GM12878 (cell line): Measurements from ENCODE around the gene IP6K3. TPM values are rescaled to one million over a fixed set of nuclear protein-coding genes. Genes with fewer than 3 reads are reported as not detected.

Source experiments
- ATAC-seq: fragments of 200-7000 bp; cut with Tn5 transposase; 3 replicates; pipeline ENCODE4 v1.9.1; 2020; ENCODE audit warnings: mild to moderate bottlenecking, moderate library complexity
- Bru-seq: library from RNA; stranded (reverse); fragments of 400-500 nt; gene quantifications from one replicate; lab custom pipeline; 2021; lab: Mats Ljungman, UMichigan
- BruChase-seq, 2 experiments: library from RNA; stranded (reverse); fragments of 400-500 nt; gene quantifications; one replicate each; lab custom pipeline; 2021; lab: Mats Ljungman, UMichigan
- BruUV-seq: library from RNA; stranded (reverse); fragments of 400-500 nt; replicated peaks from 2 replicates; lab custom pipeline; 2021; lab: Mats Ljungman, UMichigan
- CTCF ChIA-PET: fragments of 300-600 bp; sonication (Branson Sonifier 250); formaldehyde crosslinking; extraction: SDS; loops from one replicate; lab custom pipeline; 2021; ENCODE audit warnings: inconsistent platforms; lab: Yijun Ruan, JAX
- POLR2A ChIA-PET: fragments of 350-600 bp; formaldehyde crosslinking; extraction: SDS; loops from one replicate; lab custom pipeline; 2021; ENCODE audit warnings: inconsistent platforms; lab: Charles Lee
- RAD21 ChIA-PET: fragments of 300-600 bp; sonication (Branson Sonifier 250); formaldehyde crosslinking; loops from one replicate; lab custom pipeline; 2023; ENCODE audit warnings: antibody characterized with exemption; ENCODE audit not compliant: unreplicated experiment; lab: Charles Lee
- SMC1A ChIA-PET: fragments of 300-600 bp; sonication (Branson Sonifier 250); formaldehyde crosslinking; loops from one replicate; lab custom pipeline; 2023; ENCODE audit not compliant: unreplicated experiment, uncharacterized antibody; lab: Charles Lee
- DNase-seq: peaks from one replicate; pipeline ENCODE4 v3.0.0-alpha.2; 2011; ENCODE audit warnings: low read depth, low spot score
- FAIRE-seq: peaks from 3 replicates; lab custom pipeline; 2011; peaks lifted over from hg19 to GRCh38; lab: Jason Lieb, UNC
- H2AFZ ChIP-seq: 2 replicates; pipeline ENCODE4 v1.6.0; 2011; ENCODE audit warnings: low read depth, low read length, control low read depth; ENCODE audit not compliant: control insufficient read depth
- H3K27ac ChIP-seq: 2 replicates; pipeline ENCODE4 v1.5.1; 2011; ENCODE audit warnings: control low read depth; ENCODE audit not compliant: control insufficient read depth, insufficient read depth
- H3K27me3 ChIP-seq, 2 experiments: replicated peaks in 1 of 2; 2 replicates each; pipeline versions ENCODE4 v1.6.0 to v1.6.1; 2011; ENCODE audit warnings: low read length in 1 of 2; ENCODE audit not compliant: control insufficient read depth in 2 of 2, insufficient read depth in 2 of 2
- H3K36me3 ChIP-seq, 2 experiments: 2 replicates each; pipeline ENCODE4 v1.5.1; 2011; ENCODE audit warnings: low read length in 1 of 2; ENCODE audit not compliant: control insufficient read depth in 2 of 2, insufficient read depth in 2 of 2
- H3K4me1 ChIP-seq: 2 replicates; pipeline ENCODE4 v1.6.1; 2011; ENCODE audit warnings: mild to moderate bottlenecking, low read length, moderate library complexity, mixed read lengths; ENCODE audit not compliant: control insufficient read depth, insufficient read depth
- H3K4me2 ChIP-seq: 2 replicates; pipeline ENCODE4 v1.6.0; 2011; ENCODE audit warnings: control low read depth; ENCODE audit not compliant: control insufficient read depth, insufficient read depth
- H3K4me3 ChIP-seq: fragments of 200-600 bp; sonication (generic); 2 replicates; pipeline ENCODE4 v1.5.1; 2016
- H3K79me2 ChIP-seq: 2 replicates; pipeline ENCODE4 v1.6.0; 2011; ENCODE audit warnings: low read length; ENCODE audit not compliant: control insufficient read depth, insufficient read depth
- H3K9ac ChIP-seq: 2 replicates; pipeline ENCODE4 v1.8.0; 2011; ENCODE audit warnings: low read length, control low read depth, mixed read lengths; ENCODE audit not compliant: control insufficient read depth, insufficient read depth
- H3K9me3 ChIP-seq: replicated peaks from 3 replicates; pipeline ENCODE4 v1.5.1; 2011; ENCODE audit warnings: mild to moderate bottlenecking, low read length; ENCODE audit not compliant: control insufficient read depth, insufficient read depth
- H4K20me1 ChIP-seq: 2 replicates; pipeline ENCODE4 v1.6.0; 2011; ENCODE audit not compliant: control insufficient read depth, insufficient read depth
- CBFB ChIP-seq: IDR thresholded peaks from 2 replicates; pipeline ENCODE4 v1.6.1; 2016; ENCODE audit warnings: antibody characterized with exemption, low read depth
- HSF1 ChIP-seq: fragments of 150-350 bp; IDR thresholded peaks from 2 replicates; pipeline ENCODE4 v1.6.1; 2014; ENCODE audit warnings: mild to moderate bottlenecking, low read depth, low read length
- IRF4 ChIP-seq: IDR thresholded peaks from 2 replicates; pipeline ENCODE4 v1.6.1; 2011; ENCODE audit warnings: low read depth, low read length
- POLR2A ChIP-seq: IDR thresholded peaks from 2 replicates; pipeline ENCODE4 v1.6.1; 2011; ENCODE audit warnings: low read depth, mild to moderate bottlenecking, low read length
- POLR2AphosphoS5 ChIP-seq: IDR thresholded peaks from 2 replicates; pipeline ENCODE4 v1.6.1; 2011; ENCODE audit warnings: mild to moderate bottlenecking, low read length, inconsistent platforms
- RCOR1 ChIP-seq: conservative IDR thresholded peaks from 2 replicates; pipeline ENCODE4 v1.6.1; 2012; ENCODE audit warnings: low read depth, low read length, improper control_type of control experiment
- SMARCA5 ChIP-seq: fragments of 450-650 bp; IDR thresholded peaks from 2 replicates; pipeline ENCODE4 v1.6.1; 2017; ENCODE audit warnings: mild to moderate bottlenecking
- STAT3 ChIP-seq: IDR thresholded peaks from 2 replicates; pipeline ENCODE4 v1.6.1; 2011; ENCODE audit warnings: low read depth, low read length, improper control_type of control experiment
- ZNF384 ChIP-seq: IDR thresholded peaks from 2 replicates; pipeline ENCODE4 v1.6.1; 2012; ENCODE audit warnings: low read depth, mild to moderate bottlenecking, low read length, improper control_type of control experiment, borderline replicate concordance
- WGBS: methylation state at CpG from one replicate; pipeline ENCODE4 v1.1.6; 2016; ENCODE audit warnings: low lambda C conversion rate; ENCODE audit not compliant: insufficient replicate concordance, insufficient coverage; ENCODE audit errors: missing lambda C conversion rate; 5-methylcytosine and 5-hydroxymethylcytosine counted together
- in situ Hi-C: fragments of 300-500 bp; cut with MboI; formaldehyde crosslinking; loops from 9 replicates; pipeline ENCODE4 v1.14.3; 2018; ENCODE audit warnings: mixed read lengths
- intact Hi-C: fragments of 100-400 bp; cut with micrococcal nuclease; formaldehyde crosslinking; loops from one replicate; pipeline ENCODE4 v1.14.2; 2022; ENCODE audit not compliant: unreplicated experiment
- long read RNA-seq, 2 experiments: library from polyadenylated mRNA; unstranded; transcript quantifications; one replicate each; pipeline ENCODE4 v2.0.0, GENCODE V29; 2019 to 2020
- polyA minus RNA-seq, 3 experiments: library from RNA; depleted of rRNA, polyadenylated mRNA; stranded (reverse); fragments of >200 nt; gene quantifications; 2 replicates each; pipeline ENCODE4 v1.2.3, GENCODE V29; 2011
- polyA plus RNA-seq, 11 experiments: library from polyadenylated mRNA; depleted of rRNA in 4 of 11; unstranded in 6 of 11; stranded (reverse) in 5 of 11; fragments of >200 nt; fragmentation: Nextera tagmentation in 4 of 11; fragmentation: Illumina TruSeq in 1 of 11; extraction: Ambion mirVana in 4 of 11; extraction: Trizol in 1 of 11; gene quantifications; 1 replicate in 1 of 11; 2 replicates in 10 of 11; pipeline versions ENCODE4 v1.2.1 to v1.2.3, GENCODE V29; 2011 to 2016; ENCODE audit warnings: inconsistent platforms in 2 of 11, missing spikeins in 2 of 11, low read depth in 1 of 11
- total RNA-seq, 4 experiments: library from RNA; depleted of rRNA in 3 of 4; stranded (reverse); fragments of >200 nt in 3 of 4; fragmentation: Illumina TruSeq in 1 of 4; extraction: Trizol in 1 of 4; gene quantifications; 2 replicates each; pipeline versions ENCODE4 v1.2.1 to v1.2.3, GENCODE V29; 2013 to 2021
- TF ChIP-seq, protein P1 (sequence below): fragments of 450-650 bp; IDR thresholded peaks from 2 replicates; pipeline ENCODE4 v1.6.1; 2018; ENCODE audit warnings: borderline replicate concordance, mild to moderate bottlenecking; ENCODE audit not compliant: partially characterized antibody
- TF ChIP-seq, protein P2 (sequence below): fragments of 450-650 bp; IDR thresholded peaks from 2 replicates; pipeline ENCODE4 v1.6.1; 2014; ENCODE audit warnings: mild to moderate bottlenecking
- TF ChIP-seq, protein P3 (sequence below): fragments of 450-650 bp; IDR thresholded peaks from 2 replicates; pipeline ENCODE4 v1.6.1; 2016; ENCODE audit warnings: mild to moderate bottlenecking

IP6K3 gene, protein sequence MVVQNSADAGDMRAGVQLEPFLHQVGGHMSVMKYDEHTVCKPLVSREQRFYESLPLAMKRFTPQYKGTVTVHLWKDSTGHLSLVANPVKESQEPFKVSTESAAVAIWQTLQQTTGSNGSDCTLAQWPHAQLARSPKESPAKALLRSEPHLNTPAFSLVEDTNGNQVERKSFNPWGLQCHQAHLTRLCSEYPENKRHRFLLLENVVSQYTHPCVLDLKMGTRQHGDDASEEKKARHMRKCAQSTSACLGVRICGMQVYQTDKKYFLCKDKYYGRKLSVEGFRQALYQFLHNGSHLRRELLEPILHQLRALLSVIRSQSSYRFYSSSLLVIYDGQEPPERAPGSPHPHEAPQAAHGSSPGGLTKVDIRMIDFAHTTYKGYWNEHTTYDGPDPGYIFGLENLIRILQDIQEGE
- not detected in 2 replicates for total RNA-seq (2013; cell fraction: nucleolus; rRNA removed)
- total RNA-seq (2014; rRNA removed) (not detected in 2 replicates), total RNA-seq (2014; rRNA removed; fragmentation: Illumina TruSeq; extraction: Trizol) (not detected in 2 replicates), total RNA-seq (2021) (not detected in 2 replicates), polyA plus RNA-seq (2011; rRNA removed) (0.15 TPM in 1 of 2 replicates, not detected in the other), polyA plus RNA-seq (2014; fragmentation: Illumina TruSeq; extraction: Trizol) (not detected in 2 replicates), polyA plus RNA-seq (2014; fragmentation: Nextera tagmentation; extraction: Ambion mirVana) (under 1 TPM in 1 of 2 experiments, not detected in 1; 0.02 TPM), polyA plus RNA-seq (2014; rRNA removed) (not detected in 2 replicates), polyA plus RNA-seq (2016; fragmentation: Nextera tagmentation; extraction: Ambion mirVana) (under 1 TPM in 1 of 2 experiments, not detected in 1; 0.09 TPM), polyA minus RNA-seq (2011; rRNA and poly(A)+ RNA removed) (not detected in 2 replicates), Bru-seq, nascent RNA (percentile 14 among the genes with signal in this experiment), BruChase-seq, experiment 1, labeled RNA remaining after a 6-hour chase (percentile 7 among the genes with signal in this experiment), BruChase-seq, experiment 2, labeled RNA remaining after a 2-hour chase (percentile 11 among the genes with signal in this experiment)
- polyA plus RNA-seq (2011; ENCODE audit: low read depth) = not detected
- 0.01 TPM in 1 of 2 replicates, not detected in the other for polyA plus RNA-seq (2011; cell fraction: cytosol; rRNA removed)
- polyA plus RNA-seq (2011; cell fraction: nucleus; rRNA removed) = not detected in 2 replicates
- polyA plus RNA-seq (2012) = not detected in 2 replicates
- polyA minus RNA-seq (2011; cell fraction: cytosol; rRNA and poly(A)+ RNA removed) = not detected in 2 replicates
- not detected in 2 replicates for polyA minus RNA-seq (2011; cell fraction: nucleus; rRNA and poly(A)+ RNA removed)
- long read RNA-seq, experiment 1 = 0 reads
- long read RNA-seq, experiment 2 = 0 reads

GRCh38 chr6:33746651-33747100, at the start of gene IP6K3:
TSS of gene IP6K3 (minus strand) at chr6:33746905. CDS start at chr6:33735476, 11,429 bp downstream.
- intact Hi-C loops = no loop called here
- no peak for FAIRE-seq
- no peak for DNase-seq
- Histone ChIP-seq H3K4me3 (no peak within 1 kb of the TSS), H3K27ac (no peak within 1 kb of the TSS), H3K79me2 (no peaks in the 10 kb centered on the region), H3K9ac (no peak within 1 kb of the TSS), H3K4me1 (no peaks in the 10 kb centered on the region), H3K4me2 (no peak within 1 kb of the TSS), H3K36me3 (no peaks in the 10 kb centered on the region), H3K27me3 (no peaks in the 10 kb centered on the region; a peak in 1 of 4 replicates), H2AFZ (no peak within 1 kb of the TSS), H4K20me1 (no peaks in the 10 kb centered on the region), H3K9me3 (no peaks in the 10 kb centered on the region)
- no TSS peak for BruUV-seq
- ChIA-PET SMC1A (no interaction called here), RAD21 (no interaction called here), CTCF (interaction anchor here (0.7 to 7.2 kb wide), 5 partner anchors 11 to 46 kb away, joined by 3 to 46 read pairs (median 3); partner anchors contain the start of gene UQCC2), POLR2A (no interaction called here)
- WGBS = 47% methylated on average over 10 of the region's 10 CpGs
- ATAC-seq = no peak
- in situ Hi-C loops = no loop called here
- TF ChIP-seq POLR2AphosphoS5 = no peak
- TF ChIP-seq IRF4 = no peak
- TF ChIP-seq ZNF384 = no peak
- no peak for TF ChIP-seq HSF1
- TF ChIP-seq, protein P1, sequence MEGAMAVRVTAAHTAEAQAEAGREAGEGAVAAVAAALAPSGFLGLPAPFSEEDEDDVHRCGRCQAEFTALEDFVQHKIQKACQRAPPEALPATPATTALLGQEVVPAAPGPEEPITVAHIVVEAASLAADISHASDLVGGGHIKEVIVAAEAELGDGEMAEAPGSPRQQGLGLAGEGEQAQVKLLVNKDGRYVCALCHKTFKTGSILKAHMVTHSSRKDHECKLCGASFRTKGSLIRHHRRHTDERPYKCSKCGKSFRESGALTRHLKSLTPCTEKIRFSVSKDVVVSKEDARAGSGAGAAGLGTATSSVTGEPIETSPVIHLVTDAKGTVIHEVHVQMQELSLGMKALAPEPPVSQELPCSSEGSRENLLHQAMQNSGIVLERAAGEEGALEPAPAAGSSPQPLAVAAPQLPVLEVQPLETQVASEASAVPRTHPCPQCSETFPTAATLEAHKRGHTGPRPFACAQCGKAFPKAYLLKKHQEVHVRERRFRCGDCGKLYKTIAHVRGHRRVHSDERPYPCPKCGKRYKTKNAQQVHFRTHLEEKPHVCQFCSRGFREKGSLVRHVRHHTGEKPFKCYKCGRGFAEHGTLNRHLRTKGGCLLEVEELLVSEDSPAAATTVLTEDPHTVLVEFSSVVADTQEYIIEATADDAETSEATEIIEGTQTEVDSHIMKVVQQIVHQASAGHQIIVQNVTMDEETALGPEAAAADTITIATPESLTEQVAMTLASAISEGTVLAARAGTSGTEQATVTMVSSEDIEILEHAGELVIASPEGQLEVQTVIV = no peak
- no peak for TF ChIP-seq POLR2A
- no peak for TF ChIP-seq RCOR1
- no peak for TF ChIP-seq SMARCA5
- TF ChIP-seq, protein P2, sequence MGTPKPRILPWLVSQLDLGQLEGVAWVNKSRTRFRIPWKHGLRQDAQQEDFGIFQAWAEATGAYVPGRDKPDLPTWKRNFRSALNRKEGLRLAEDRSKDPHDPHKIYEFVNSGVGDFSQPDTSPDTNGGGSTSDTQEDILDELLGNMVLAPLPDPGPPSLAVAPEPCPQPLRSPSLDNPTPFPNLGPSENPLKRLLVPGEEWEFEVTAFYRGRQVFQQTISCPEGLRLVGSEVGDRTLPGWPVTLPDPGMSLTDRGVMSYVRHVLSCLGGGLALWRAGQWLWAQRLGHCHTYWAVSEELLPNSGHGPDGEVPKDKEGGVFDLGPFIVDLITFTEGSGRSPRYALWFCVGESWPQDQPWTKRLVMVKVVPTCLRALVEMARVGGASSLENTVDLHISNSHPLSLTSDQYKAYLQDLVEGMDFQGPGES = no peak
- TF ChIP-seq STAT3 = no peak
- TF ChIP-seq CBFB = no peak
- TF ChIP-seq, protein P3, sequence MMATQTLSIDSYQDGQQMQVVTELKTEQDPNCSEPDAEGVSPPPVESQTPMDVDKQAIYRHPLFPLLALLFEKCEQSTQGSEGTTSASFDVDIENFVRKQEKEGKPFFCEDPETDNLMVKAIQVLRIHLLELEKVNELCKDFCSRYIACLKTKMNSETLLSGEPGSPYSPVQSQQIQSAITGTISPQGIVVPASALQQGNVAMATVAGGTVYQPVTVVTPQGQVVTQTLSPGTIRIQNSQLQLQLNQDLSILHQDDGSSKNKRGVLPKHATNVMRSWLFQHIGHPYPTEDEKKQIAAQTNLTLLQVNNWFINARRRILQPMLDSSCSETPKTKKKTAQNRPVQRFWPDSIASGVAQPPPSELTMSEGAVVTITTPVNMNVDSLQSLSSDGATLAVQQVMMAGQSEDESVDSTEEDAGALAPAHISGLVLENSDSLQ = no peak
